ENCODE measurements around the gene MTFMT.

The MTFMT gene

DNA sequence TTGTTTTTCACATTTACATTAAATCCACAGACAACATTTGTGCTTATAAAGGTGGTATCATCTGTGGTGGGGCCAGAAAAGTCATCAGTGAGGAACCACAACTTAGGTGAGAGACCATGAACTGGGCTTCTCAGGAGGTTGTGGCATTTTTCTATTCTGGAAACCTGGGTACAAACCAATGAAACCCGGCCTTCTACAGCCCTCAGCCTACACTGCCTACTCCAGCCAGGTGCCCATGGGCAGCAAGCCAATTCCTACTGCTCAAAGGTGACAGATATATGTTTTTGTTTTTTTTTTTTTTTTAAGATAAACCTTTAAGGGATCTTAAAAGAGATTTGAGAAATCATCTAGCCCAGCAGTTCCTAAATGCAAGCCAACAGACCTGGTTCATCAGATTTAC is 60.0 kb downstream of the MTFMT start:
- TF ChIP-seq, protein P1, sequence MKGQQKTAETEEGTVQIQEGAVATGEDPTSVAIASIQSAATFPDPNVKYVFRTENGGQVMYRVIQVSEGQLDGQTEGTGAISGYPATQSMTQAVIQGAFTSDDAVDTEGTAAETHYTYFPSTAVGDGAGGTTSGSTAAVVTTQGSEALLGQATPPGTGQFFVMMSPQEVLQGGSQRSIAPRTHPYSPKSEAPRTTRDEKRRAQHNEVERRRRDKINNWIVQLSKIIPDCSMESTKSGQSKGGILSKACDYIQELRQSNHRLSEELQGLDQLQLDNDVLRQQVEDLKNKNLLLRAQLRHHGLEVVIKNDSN (IDR thresholded peaks at IDR 0.05): no peak
- TF ChIP-seq TAF1 (IDR thresholded peaks at IDR 0.05; ENCODE audit: low read depth) (no peak), TCF12 (IDR thresholded peaks at IDR 0.05; ENCODE audit: low read depth) (no peak), ZBTB7A (IDR thresholded peaks at IDR 0.05; ENCODE audit: low read depth) (no peak), EP300 (IDR thresholded peaks at IDR 0.05; ENCODE audit: borderline replicate concordance) (no peak), RAD21 (IDR thresholded peaks at IDR 0.05; ENCODE audit: low read depth) (no peak), TEAD4 (IDR thresholded peaks at IDR 0.05) (no peak), CREB1 (IDR thresholded peaks at IDR 0.05; ENCODE audit: low read depth) (no peak), CEBPB (IDR thresholded peaks at IDR 0.05) (no peak), YY1 (IDR thresholded peaks at IDR 0.05; ENCODE audit: low read depth) (no peak), FOXM1 (IDR thresholded peaks at IDR 0.05; ENCODE audit: borderline replicate concordance, low read depth) (no peak), NFIC (IDR thresholded peaks at IDR 0.05) (no peak), EGR1 (IDR thresholded peaks at IDR 0.05) (no peak)
- TF ChIP-seq, protein P2, sequence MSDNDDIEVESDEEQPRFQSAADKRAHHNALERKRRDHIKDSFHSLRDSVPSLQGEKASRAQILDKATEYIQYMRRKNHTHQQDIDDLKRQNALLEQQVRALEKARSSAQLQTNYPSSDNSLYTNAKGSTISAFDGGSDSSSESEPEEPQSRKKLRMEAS (IDR thresholded peaks at IDR 0.05): no peak
- TF ChIP-seq, protein P3, sequence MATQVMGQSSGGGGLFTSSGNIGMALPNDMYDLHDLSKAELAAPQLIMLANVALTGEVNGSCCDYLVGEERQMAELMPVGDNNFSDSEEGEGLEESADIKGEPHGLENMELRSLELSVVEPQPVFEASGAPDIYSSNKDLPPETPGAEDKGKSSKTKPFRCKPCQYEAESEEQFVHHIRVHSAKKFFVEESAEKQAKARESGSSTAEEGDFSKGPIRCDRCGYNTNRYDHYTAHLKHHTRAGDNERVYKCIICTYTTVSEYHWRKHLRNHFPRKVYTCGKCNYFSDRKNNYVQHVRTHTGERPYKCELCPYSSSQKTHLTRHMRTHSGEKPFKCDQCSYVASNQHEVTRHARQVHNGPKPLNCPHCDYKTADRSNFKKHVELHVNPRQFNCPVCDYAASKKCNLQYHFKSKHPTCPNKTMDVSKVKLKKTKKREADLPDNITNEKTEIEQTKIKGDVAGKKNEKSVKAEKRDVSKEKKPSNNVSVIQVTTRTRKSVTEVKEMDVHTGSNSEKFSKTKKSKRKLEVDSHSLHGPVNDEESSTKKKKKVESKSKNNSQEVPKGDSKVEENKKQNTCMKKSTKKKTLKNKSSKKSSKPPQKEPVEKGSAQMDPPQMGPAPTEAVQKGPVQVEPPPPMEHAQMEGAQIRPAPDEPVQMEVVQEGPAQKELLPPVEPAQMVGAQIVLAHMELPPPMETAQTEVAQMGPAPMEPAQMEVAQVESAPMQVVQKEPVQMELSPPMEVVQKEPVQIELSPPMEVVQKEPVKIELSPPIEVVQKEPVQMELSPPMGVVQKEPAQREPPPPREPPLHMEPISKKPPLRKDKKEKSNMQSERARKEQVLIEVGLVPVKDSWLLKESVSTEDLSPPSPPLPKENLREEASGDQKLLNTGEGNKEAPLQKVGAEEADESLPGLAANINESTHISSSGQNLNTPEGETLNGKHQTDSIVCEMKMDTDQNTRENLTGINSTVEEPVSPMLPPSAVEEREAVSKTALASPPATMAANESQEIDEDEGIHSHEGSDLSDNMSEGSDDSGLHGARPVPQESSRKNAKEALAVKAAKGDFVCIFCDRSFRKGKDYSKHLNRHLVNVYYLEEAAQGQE (IDR thresholded peaks at IDR 0.05; ENCODE audit: low read depth): no peak

DNA sequence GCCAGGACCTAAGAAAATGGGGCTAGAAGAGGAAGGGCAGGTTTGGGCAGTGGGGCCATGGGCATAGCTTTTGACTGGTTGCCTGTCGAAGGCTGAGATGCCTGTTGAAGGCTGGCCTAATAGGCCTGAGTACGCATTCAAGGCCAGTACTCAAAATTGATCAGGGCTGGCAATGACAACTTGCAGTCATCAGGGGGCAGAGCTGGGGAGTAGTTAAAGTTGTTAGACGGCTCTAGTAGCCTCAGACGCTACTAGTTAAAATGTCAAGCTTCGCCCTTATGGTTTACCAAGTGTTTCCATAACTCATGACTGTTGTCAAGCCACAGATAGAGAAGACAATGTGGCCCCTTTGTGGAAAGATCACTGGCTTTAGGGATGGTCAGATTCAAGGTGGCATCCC is 68.4 kb downstream of the MTFMT start:
- no peak for TF ChIP-seq CEBPB (IDR thresholded peaks at IDR 0.05)
- TF ChIP-seq, protein P3 (IDR thresholded peaks at IDR 0.05; ENCODE audit: low read depth): no peak
- TF ChIP-seq EGR1 (IDR thresholded peaks at IDR 0.05): no peak
- TF ChIP-seq EP300 (IDR thresholded peaks at IDR 0.05; ENCODE audit: borderline replicate concordance): no peak
- no peak for TF ChIP-seq CREB1 (IDR thresholded peaks at IDR 0.05; ENCODE audit: low read depth)
- TF ChIP-seq YY1 (IDR thresholded peaks at IDR 0.05; ENCODE audit: low read depth): no peak
- TF ChIP-seq TCF12 (IDR thresholded peaks at IDR 0.05; ENCODE audit: low read depth): no peak
- TF ChIP-seq, protein P1 (IDR thresholded peaks at IDR 0.05): no peak
- TF ChIP-seq TAF1 (IDR thresholded peaks at IDR 0.05; ENCODE audit: low read depth): no peak
- TF ChIP-seq, protein P2 (IDR thresholded peaks at IDR 0.05): no peak

- no peak for TF ChIP-seq EP300 (IDR thresholded peaks at IDR 0.05; ENCODE audit: borderline replicate concordance)
These were observed 69.3 kb downstream of the MTFMT start for GRCh38 chr15:64960153-64960552.

DNA sequence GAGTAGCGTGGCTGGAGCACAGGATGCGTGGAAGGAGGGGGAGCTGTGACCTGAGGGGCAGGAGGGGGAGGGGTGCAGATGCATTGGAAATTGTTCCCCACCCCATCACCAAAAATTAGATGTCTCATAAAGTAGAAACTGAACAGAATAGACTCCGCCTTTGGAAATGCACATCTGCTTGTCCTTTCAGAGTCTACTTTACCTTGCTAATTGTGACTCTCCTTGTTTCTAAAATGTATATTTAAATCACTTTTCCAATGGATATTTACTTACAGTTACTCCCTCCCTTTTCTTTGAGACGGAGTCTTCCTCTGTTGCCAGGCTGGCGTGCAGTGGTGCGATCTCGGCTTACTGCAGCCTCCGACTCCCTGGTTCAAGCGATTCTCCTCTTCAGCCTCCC is 70.3 kb downstream of the MTFMT start:
- TF ChIP-seq, protein P3 (IDR thresholded peaks at IDR 0.05; ENCODE audit: low read depth): no peak
- TF ChIP-seq NFIC (IDR thresholded peaks at IDR 0.05) (no peak), EP300 (IDR thresholded peaks at IDR 0.05; ENCODE audit: borderline replicate concordance) (no peak), TEAD4 (IDR thresholded peaks at IDR 0.05) (no peak), CREB1 (IDR thresholded peaks at IDR 0.05; ENCODE audit: low read depth) (no peak), ZBTB7A (IDR thresholded peaks at IDR 0.05; ENCODE audit: low read depth) (no peak), TCF12 (IDR thresholded peaks at IDR 0.05; ENCODE audit: low read depth) (no peak), TAF1 (IDR thresholded peaks at IDR 0.05; ENCODE audit: low read depth) (no peak), EGR1 (IDR thresholded peaks at IDR 0.05) (no peak), CEBPB (IDR thresholded peaks at IDR 0.05) (no peak)

DNA sequence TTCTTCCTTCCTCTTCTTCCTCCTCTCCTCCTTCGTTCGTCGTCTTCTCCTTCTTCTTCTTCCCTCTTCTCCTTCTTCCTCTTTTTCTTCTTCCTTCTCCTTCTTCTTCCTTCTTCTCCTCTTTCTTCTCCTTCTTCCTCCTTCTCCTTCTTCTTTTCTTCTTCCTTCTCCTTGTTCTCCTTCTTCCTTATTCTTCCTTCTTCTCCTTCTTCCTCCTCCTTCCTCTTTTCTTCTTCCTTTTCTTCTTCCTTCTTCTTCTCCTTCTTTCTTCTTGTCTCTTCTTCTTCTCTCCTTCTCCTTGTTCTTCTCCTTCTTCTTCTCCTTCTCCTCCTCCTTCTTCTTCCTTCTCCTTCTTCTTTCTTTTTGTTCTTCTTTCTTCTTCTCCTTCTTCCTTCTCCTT is 75.0 kb downstream of the MTFMT start:
- TF ChIP-seq ZBTB7A (IDR thresholded peaks at IDR 0.05; ENCODE audit: low read depth) (no peak), YY1 (IDR thresholded peaks at IDR 0.05; ENCODE audit: low read depth) (no peak), EP300 (IDR thresholded peaks at IDR 0.05; ENCODE audit: borderline replicate concordance) (no peak), TCF12 (IDR thresholded peaks at IDR 0.05; ENCODE audit: low read depth) (no peak), CEBPB (IDR thresholded peaks at IDR 0.05) (no peak), RAD21 (IDR thresholded peaks at IDR 0.05; ENCODE audit: low read depth) (no peak), FOXM1 (IDR thresholded peaks at IDR 0.05; ENCODE audit: borderline replicate concordance, low read depth) (no peak), TEAD4 (IDR thresholded peaks at IDR 0.05) (no peak)
- TF ChIP-seq, protein P2 (IDR thresholded peaks at IDR 0.05): no peak
- TF ChIP-seq, protein P1 (IDR thresholded peaks at IDR 0.05): no peak

Data from Ishikawa (cell line).